ENCODE results near the gene TAF4B.
"Not testable (repeated sequence)": the region's sequence is repeated elsewhere in the genome, so short reads cannot be mapped to it uniquely, and the experiment has no call there.

The TAF4B gene

GRCh38 chr18:26335571-26336487 is 109.6 kb downstream of the TAF4B start:
- peak; percentile 69 to 89 for DNase-seq (ENCODE audit: low spot score in 2 of 2)
- H3K4me3 ChIP-seq = no peak overlapping the region
- in situ Hi-C loops (cut with MboI; ENCODE audit: low sequenced_read_pairs) = no loop called here
- H3K36me3 ChIP-seq (replicated peaks) = no peaks in the 10 kb centered on the region; the same call in 1 of the 2 replicates
- H3K4me1 ChIP-seq = peaks cover 27% of the 10 kb centered on the region
- H3K9me3 ChIP-seq = no peaks in the 10 kb centered on the region
- H3K27me3 ChIP-seq (ENCODE audit: low read depth) = no peaks in the 10 kb centered on the region

GRCh38 chr18:26336572-26336971 is 110.3 kb downstream of the TAF4B start:
- Histone ChIP-seq H3K36me3 (replicated peaks) (no peaks in the 10 kb centered on the region), H3K4me1 (peaks cover 27% of the 10 kb centered on the region), H3K9me3 (no peaks in the 10 kb centered on the region), H3K4me3 (no peak overlapping the region), H3K27me3 (ENCODE audit: low read depth) (no peaks in the 10 kb centered on the region)
- DNase-seq (ENCODE audit: low spot score in 2 of 2) = no peak
- in situ Hi-C loops (cut with MboI; ENCODE audit: low sequenced_read_pairs) = no loop called here

- Histone ChIP-seq H3K9me3 (no peaks in the 10 kb centered on the region; the same call in 1 of the 2 replicates), H3K27me3 (ENCODE audit: low read depth) (no peaks in the 10 kb centered on the region), H3K36me3 (replicated peaks) (no peaks in the 10 kb centered on the region; the same call in 1 of the 2 replicates), H3K4me3 (no peak overlapping the region), H3K4me1 (no peaks in the 10 kb centered on the region)
- in situ Hi-C loops (cut with MboI; ENCODE audit: low sequenced_read_pairs) = no loop called here
- no peak for DNase-seq (ENCODE audit: low spot score in 2 of 2)
Observed at GRCh38 chr18:26342646-26343045, 116.4 kb downstream of the TAF4B start.

- no peaks in the 10 kb centered on the region for H3K36me3 ChIP-seq (replicated peaks)
- no peaks in the 10 kb centered on the region for H3K4me1 ChIP-seq
- H3K9me3 ChIP-seq = no peaks in the 10 kb centered on the region; the same call in 1 of the 2 replicates
- no peak overlapping the region for H3K4me3 ChIP-seq
- DNase-seq (ENCODE audit: low spot score in 2 of 2) = no peak
- no peaks in the 10 kb centered on the region for H3K27me3 ChIP-seq (ENCODE audit: low read depth)
- in situ Hi-C loops (cut with MboI; ENCODE audit: low sequenced_read_pairs) = no loop called here
Observed at GRCh38 chr18:26350961-26351360, 124.7 kb downstream of the TAF4B start.

GRCh38 chr18:26356045-26356785 is 130.0 kb downstream of the TAF4B start:
- Histone ChIP-seq H3K4me3 (no peak overlapping the region), H3K4me1 (no peaks in the 10 kb centered on the region), H3K9me3 (no peaks in the 10 kb centered on the region), H3K36me3 (replicated peaks) (peaks cover 3% of the 10 kb centered on the region), H3K27me3 (ENCODE audit: low read depth) (no peaks in the 10 kb centered on the region)
- in situ Hi-C loops (cut with MboI; ENCODE audit: low sequenced_read_pairs) = no loop called here
- no peak for DNase-seq (ENCODE audit: low spot score in 2 of 2)

GRCh38 chr18:26357960-26358359 is 131.7 kb downstream of the TAF4B start:
- H3K9me3 ChIP-seq = no peaks in the 10 kb centered on the region
- in situ Hi-C loops (cut with MboI; ENCODE audit: low sequenced_read_pairs) = no loop called here
- H3K27me3 ChIP-seq (ENCODE audit: low read depth) = no peaks in the 10 kb centered on the region

GRCh38 chr18:26362021-26362420 is 135.8 kb downstream of the TAF4B start:
- DNase-seq (ENCODE audit: low spot score in 2 of 2) = no peak
- in situ Hi-C loops (cut with MboI; ENCODE audit: low sequenced_read_pairs) = no loop called here
- no peaks in the 10 kb centered on the region for H3K9me3 ChIP-seq
- H3K4me3 ChIP-seq = no peak overlapping the region
- H3K36me3 ChIP-seq (replicated peaks) = peaks cover 3% of the 10 kb centered on the region
- H3K27me3 ChIP-seq (ENCODE audit: low read depth) = no peaks in the 10 kb centered on the region
- no peaks in the 10 kb centered on the region for H3K4me1 ChIP-seq

More at GRCh38 chr18:26357960-26358359, 131.7 kb downstream of the TAF4B start:
- no peak for DNase-seq (ENCODE audit: low spot score in 2 of 2)
- Histone ChIP-seq H3K4me3 (no peak overlapping the region), H3K4me1 (no peaks in the 10 kb centered on the region), H3K36me3 (replicated peaks) (peaks cover 3% of the 10 kb centered on the region)

- in situ Hi-C loops (cut with MboI; ENCODE audit: low sequenced_read_pairs) = no loop called here
- Histone ChIP-seq H3K9me3 (no peaks in the 10 kb centered on the region), H3K36me3 (replicated peaks) (no peaks in the 10 kb centered on the region), H3K27me3 (ENCODE audit: low read depth) (no peaks in the 10 kb centered on the region), H3K4me3 (no peak overlapping the region), H3K4me1 (no peaks in the 10 kb centered on the region)
- DNase-seq (ENCODE audit: low spot score in 2 of 2) = no peak
Observed at GRCh38 chr18:26367425-26367824, 141.2 kb downstream of the TAF4B start.

- no peak for DNase-seq (ENCODE audit: low spot score in 2 of 2)
- H3K4me3 ChIP-seq = no peak overlapping the region
- H3K9me3 ChIP-seq = no peaks in the 10 kb centered on the region
- no peaks in the 10 kb centered on the region for H3K27me3 ChIP-seq (ENCODE audit: low read depth)
- H3K4me1 ChIP-seq = no peaks in the 10 kb centered on the region
- no peaks in the 10 kb centered on the region for H3K36me3 ChIP-seq (replicated peaks)
- in situ Hi-C loops (cut with MboI; ENCODE audit: low sequenced_read_pairs) = no loop called here
Observed at GRCh38 chr18:26370037-26370436, 143.8 kb downstream of the TAF4B start.

- no peaks in the 10 kb centered on the region for H3K4me1 ChIP-seq
- H3K9me3 ChIP-seq = no peaks in the 10 kb centered on the region
- no peak for DNase-seq (ENCODE audit: low spot score in 2 of 2)
- no peaks in the 10 kb centered on the region for H3K27me3 ChIP-seq (ENCODE audit: low read depth)
- in situ Hi-C loops (cut with MboI; ENCODE audit: low sequenced_read_pairs) = no loop called here
- H3K4me3 ChIP-seq = no peak overlapping the region
- H3K36me3 ChIP-seq (replicated peaks) = no peaks in the 10 kb centered on the region
Observed at GRCh38 chr18:26376105-26376504, 149.9 kb downstream of the TAF4B start.

- no peak for DNase-seq (ENCODE audit: low spot score in 2 of 2)
- Histone ChIP-seq H3K4me1 (no peaks in the 10 kb centered on the region), H3K4me3 (no peak overlapping the region), H3K36me3 (replicated peaks) (no peaks in the 10 kb centered on the region), H3K9me3 (no peaks in the 10 kb centered on the region), H3K27me3 (ENCODE audit: low read depth) (no peaks in the 10 kb centered on the region)
- in situ Hi-C loops (cut with MboI; ENCODE audit: low sequenced_read_pairs) = no loop called here
Observed at GRCh38 chr18:26378701-26379100, 152.5 kb downstream of the TAF4B start.

- H3K4me1 ChIP-seq; H3K4me3 ChIP-seq; H3K36me3 ChIP-seq (replicated peaks); in situ Hi-C loops (cut with MboI; ENCODE audit: low sequenced_read_pairs); DNase-seq (ENCODE audit: low spot score in 2 of 2); H3K27me3 ChIP-seq (ENCODE audit: low read depth); H3K9me3 ChIP-seq: not testable (repeated sequence)
Observed at GRCh38 chr18:26381555-26381954, 155.3 kb downstream of the TAF4B start.

- H3K36me3 ChIP-seq (replicated peaks) = no peaks in the 10 kb centered on the region
- peaks cover 2% of the 10 kb centered on the region; the same call in 1 of the 2 replicates for H3K4me1 ChIP-seq
- in situ Hi-C loops (cut with MboI; ENCODE audit: low sequenced_read_pairs) = no loop called here
- H3K9me3 ChIP-seq = no peaks in the 10 kb centered on the region
- H3K27me3 ChIP-seq (ENCODE audit: low read depth) = no peaks in the 10 kb centered on the region
- peak; percentile 25 to 69 for DNase-seq (ENCODE audit: low spot score in 2 of 2)
- no peak overlapping the region for H3K4me3 ChIP-seq
Observed at GRCh38 chr18:26383454-26384270, 157.4 kb downstream of the TAF4B start.
